ENCODE results near the gene ARMC9.

- TF ChIP-seq, protein P1, sequence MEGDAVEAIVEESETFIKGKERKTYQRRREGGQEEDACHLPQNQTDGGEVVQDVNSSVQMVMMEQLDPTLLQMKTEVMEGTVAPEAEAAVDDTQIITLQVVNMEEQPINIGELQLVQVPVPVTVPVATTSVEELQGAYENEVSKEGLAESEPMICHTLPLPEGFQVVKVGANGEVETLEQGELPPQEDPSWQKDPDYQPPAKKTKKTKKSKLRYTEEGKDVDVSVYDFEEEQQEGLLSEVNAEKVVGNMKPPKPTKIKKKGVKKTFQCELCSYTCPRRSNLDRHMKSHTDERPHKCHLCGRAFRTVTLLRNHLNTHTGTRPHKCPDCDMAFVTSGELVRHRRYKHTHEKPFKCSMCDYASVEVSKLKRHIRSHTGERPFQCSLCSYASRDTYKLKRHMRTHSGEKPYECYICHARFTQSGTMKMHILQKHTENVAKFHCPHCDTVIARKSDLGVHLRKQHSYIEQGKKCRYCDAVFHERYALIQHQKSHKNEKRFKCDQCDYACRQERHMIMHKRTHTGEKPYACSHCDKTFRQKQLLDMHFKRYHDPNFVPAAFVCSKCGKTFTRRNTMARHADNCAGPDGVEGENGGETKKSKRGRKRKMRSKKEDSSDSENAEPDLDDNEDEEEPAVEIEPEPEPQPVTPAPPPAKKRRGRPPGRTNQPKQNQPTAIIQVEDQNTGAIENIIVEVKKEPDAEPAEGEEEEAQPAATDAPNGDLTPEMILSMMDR (IDR thresholded peaks at IDR 0.05) = no peak
- TF ChIP-seq POLR2A (IDR thresholded peaks at IDR 0.05) (no peak), EP300 (IDR thresholded peaks at IDR 0.05) (no peak)
Observed at GRCh38 chr2:231335591-231335990, 137.2 kb downstream of the ARMC9 start.

Measured in ovary (tissue), 3 donors.